HEK293T (cell line): ENCODE results near the gene UGCG.

Source experiments
- CTBP1 ChIP-seq: fragments of 450-650 bp; IDR thresholded peaks from 2 replicates; pipeline ENCODE4 v1.6.1; 2016; ENCODE audit warnings: borderline replicate concordance
- FOXA1 ChIP-seq: fragments of 450-650 bp; IDR thresholded peaks from 2 replicates; pipeline ENCODE4 v1.6.1; 2016; ENCODE audit warnings: mild to moderate bottlenecking
- FOXK2 ChIP-seq: fragments of 450-650 bp; IDR thresholded peaks from 2 replicates; pipeline ENCODE4 v1.6.1; 2016; ENCODE audit warnings: mild to moderate bottlenecking
- HDGF ChIP-seq: fragments of 450-650 bp; IDR thresholded peaks from 2 replicates; pipeline ENCODE4 v1.6.1; 2017; ENCODE audit warnings: antibody characterized with exemption, borderline replicate concordance
- LEF1 ChIP-seq: fragments of 450-650 bp; IDR thresholded peaks from 2 replicates; pipeline ENCODE4 v1.6.1; 2017; ENCODE audit warnings: mild to moderate bottlenecking, borderline replicate concordance
- SP1 ChIP-seq: fragments of 450-650 bp; IDR thresholded peaks from 2 replicates; pipeline ENCODE4 v1.6.1; 2017
- SUZ12 ChIP-seq: fragments of 450-650 bp; IDR thresholded peaks from 2 replicates; pipeline ENCODE4 v1.6.1; 2016; ENCODE audit warnings: mild to moderate bottlenecking

- no peak for TF ChIP-seq SUZ12
- TF ChIP-seq LEF1: no peak
- TF ChIP-seq FOXA1: no peak
- TF ChIP-seq SP1: no peak
- no peak for TF ChIP-seq FOXK2
- TF ChIP-seq HDGF: no peak
- no peak for TF ChIP-seq CTBP1
Observed at GRCh38 chr9:111952559-111952958, 55.9 kb downstream of the UGCG start.
